IPS-15b (cell line): ENCODE results near the gene P2RX3.

Source experiments
- H3K27me3 ChIP-seq: one replicate; pipeline ENCODE4 v1.6.1; 2013; ENCODE audit warnings: low read length; ENCODE audit not compliant: control insufficient read depth, insufficient read depth
- H3K36me3 ChIP-seq: one replicate; pipeline ENCODE4 v1.6.1; 2013; ENCODE audit warnings: low read length; ENCODE audit not compliant: control insufficient read depth, insufficient read depth
- H3K4me1 ChIP-seq: one replicate; pipeline ENCODE4 v1.6.1; 2013; ENCODE audit warnings: mild to moderate bottlenecking, low read length; ENCODE audit not compliant: control insufficient read depth, insufficient read depth
- H3K4me3 ChIP-seq: one replicate; pipeline ENCODE4 v1.5.1; 2013; ENCODE audit warnings: low read depth, low read length
- H3K9ac ChIP-seq: one replicate; pipeline ENCODE4 v1.6.1; 2013; ENCODE audit warnings: low read depth, mild to moderate bottlenecking, low read length
- H3K9me3 ChIP-seq: one replicate; pipeline ENCODE4 v1.6.1; 2013; ENCODE audit warnings: mild to moderate bottlenecking, low read length; ENCODE audit not compliant: control insufficient read depth, insufficient read depth

Gene P2RX3

DNA sequence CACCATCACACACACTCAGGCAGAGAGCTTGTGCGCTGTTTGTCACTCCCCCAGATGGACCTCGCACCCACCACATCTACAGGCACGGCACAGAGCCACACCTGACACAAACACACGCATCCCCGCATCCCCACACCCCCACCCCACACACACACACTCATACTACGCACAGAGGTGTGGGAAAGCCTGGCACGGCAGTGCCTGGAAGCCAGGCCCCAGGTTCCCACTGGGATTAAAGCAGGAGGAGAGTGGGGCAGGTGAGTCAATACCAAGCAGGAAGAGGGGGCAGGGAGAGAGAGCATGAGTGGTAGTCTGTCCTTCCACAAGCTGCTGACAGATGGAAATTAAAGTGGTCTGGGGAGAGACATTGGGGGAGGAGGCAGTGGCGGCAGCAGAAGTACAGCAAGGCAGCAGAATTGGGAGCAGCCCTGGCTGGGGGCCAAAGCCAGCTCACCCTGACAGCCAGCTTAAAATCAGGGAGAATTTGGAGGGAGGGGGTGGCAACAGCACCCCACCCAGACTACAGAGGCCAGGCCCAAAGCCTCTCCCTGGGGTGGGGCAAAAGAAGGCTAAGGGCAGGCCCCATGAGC lies 34.1 kb upstream of the P2RX3 start:
- Histone ChIP-seq H3K4me3 (no peak overlapping the region), H3K9ac (no peak overlapping the region), H3K4me1 (no peaks in the 10 kb centered on the region), H3K27me3 (no peaks in the 10 kb centered on the region), H3K36me3 (peaks cover 53% of the 10 kb centered on the region), H3K9me3 (no peaks in the 10 kb centered on the region)

DNA sequence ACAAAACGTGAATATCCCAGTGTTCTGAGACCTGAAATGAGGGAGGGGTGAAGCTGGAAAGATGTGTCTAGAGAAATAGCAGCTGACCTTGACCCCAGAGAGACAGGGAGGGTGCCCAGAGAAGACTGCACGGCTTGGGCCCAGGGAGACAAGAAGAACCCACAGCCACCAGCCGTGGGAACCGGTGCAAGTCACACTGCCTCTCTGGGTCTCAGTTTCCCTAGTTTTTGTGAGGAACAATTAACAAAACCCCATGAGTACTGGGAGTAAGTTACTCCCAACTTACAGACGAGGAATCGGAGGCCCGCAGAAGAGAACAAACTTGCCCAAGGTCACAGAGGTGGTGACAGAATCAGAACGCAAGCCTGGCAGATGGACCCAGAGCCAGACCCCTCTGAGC lies 32.6 kb upstream of the P2RX3 start:
- H3K4me3 ChIP-seq, result no peak overlapping the region
- no peaks in the 10 kb centered on the region for H3K9me3 ChIP-seq
- H3K27me3 ChIP-seq, result no peaks in the 10 kb centered on the region
- no peak overlapping the region for H3K9ac ChIP-seq
- peaks cover 1% of the 10 kb centered on the region for H3K4me1 ChIP-seq
- peaks cover 52% of the 10 kb centered on the region for H3K36me3 ChIP-seq

DNA sequence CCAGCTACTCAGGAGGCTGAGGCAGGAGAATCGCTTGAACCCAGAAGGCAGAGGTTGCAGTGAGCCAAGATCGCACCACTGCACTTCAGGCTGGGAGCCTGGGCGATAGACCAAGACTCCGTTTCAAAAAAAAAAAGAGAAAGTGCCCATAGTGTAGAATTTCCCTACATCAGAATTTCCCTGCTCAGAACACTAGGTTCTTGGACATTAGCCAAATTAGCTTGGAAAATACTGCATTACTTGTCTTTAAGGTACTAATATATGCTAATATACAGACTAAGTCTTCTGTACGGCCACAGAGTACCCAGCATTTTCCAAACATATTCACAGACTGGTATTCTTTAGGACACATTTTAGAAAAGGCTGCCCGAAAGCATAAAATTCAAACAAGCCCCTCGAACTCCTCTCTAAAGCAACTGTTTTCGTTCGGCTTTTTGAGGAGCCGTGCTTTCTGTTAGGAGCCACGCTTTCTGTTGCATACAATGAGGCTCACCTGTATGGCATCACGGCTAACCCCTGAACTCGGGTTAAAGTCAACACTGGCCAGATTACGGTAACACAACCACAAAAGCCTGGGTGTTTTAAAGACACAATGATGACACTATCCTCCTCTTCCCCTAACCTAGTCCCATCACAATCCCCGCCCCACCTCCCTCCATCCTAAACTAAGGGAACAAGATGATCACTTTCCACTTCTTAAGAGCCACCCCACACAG lies 31.8 kb upstream of the P2RX3 start:
- Histone ChIP-seq H3K36me3 (peaks cover 44% of the 10 kb centered on the region), H3K9ac (no peak overlapping the region), H3K4me1 (peaks cover 4% of the 10 kb centered on the region), H3K4me3 (no peak overlapping the region), H3K9me3 (no peaks in the 10 kb centered on the region), H3K27me3 (no peaks in the 10 kb centered on the region)

DNA sequence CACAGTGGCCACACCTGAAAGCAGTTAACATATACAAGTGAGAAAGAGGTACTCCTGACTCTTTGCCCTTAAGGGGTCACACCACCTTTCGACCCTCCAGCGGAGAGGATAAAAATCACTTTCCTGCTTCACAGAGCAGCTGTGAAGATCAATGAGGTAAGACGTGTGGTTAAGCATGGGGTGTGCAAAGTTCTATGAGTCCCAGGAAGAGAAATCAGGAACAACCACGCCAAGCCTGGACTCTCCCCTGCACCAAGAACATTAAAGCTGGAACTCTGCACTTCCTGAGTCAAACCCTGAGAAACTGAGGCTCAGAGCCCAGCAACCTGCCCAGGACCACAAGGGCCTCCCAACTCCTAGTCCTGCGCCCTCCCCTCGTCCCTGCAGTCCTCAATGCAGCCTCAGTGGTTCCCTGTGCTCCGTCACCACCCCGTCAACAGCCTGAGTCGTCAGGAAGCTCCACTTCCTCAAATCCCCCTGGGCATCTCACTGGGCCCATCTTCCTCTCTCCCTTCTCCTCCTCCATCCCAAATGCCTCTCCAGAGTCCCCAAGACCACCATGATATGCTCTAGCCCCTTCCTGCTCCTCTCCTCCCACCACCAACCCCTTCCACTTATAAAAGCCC lies 31.1 kb upstream of the P2RX3 start:
- no peak overlapping the region for H3K9ac ChIP-seq
- H3K36me3 ChIP-seq, result peaks cover 37% of the 10 kb centered on the region
- H3K9me3 ChIP-seq, result no peaks in the 10 kb centered on the region
- peaks cover 8% of the 10 kb centered on the region for H3K4me1 ChIP-seq
- no peaks in the 10 kb centered on the region for H3K27me3 ChIP-seq
- H3K4me3 ChIP-seq, result no peak overlapping the region

DNA sequence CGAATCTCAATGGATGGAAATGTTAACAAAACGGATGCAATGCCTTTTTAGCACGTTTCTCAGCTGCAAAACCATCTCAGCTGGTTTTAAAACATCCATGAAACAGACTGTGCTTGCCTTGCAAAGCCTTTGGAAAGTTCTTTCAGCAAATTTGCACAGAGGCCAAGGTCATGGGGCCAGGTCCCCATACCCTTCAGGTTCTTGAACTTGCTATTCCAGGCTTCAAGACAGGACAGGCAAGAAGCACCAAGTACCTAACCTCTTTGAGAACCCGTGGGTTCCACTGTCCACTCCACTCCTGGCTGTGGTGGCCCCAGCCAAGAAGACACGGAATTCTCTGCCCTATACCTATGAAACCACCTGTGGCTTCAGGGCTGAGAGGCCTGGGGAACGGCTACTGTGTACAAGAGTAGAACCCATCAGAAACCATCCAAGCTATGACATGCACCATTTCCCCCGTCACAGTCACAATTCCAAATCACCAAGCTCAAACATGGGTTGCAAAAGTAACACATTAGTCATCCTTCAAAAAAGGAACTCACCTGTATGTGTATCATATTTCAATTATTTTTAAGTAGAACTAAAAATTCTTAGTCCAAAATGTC lies 30.4 kb upstream of the P2RX3 start:
- H3K9me3 ChIP-seq, result no peaks in the 10 kb centered on the region
- no peaks in the 10 kb centered on the region for H3K27me3 ChIP-seq
- no peak overlapping the region for H3K9ac ChIP-seq
- H3K36me3 ChIP-seq, result peaks cover 38% of the 10 kb centered on the region
- no peak overlapping the region for H3K4me3 ChIP-seq
- H3K4me1 ChIP-seq, result peaks cover 10% of the 10 kb centered on the region

DNA sequence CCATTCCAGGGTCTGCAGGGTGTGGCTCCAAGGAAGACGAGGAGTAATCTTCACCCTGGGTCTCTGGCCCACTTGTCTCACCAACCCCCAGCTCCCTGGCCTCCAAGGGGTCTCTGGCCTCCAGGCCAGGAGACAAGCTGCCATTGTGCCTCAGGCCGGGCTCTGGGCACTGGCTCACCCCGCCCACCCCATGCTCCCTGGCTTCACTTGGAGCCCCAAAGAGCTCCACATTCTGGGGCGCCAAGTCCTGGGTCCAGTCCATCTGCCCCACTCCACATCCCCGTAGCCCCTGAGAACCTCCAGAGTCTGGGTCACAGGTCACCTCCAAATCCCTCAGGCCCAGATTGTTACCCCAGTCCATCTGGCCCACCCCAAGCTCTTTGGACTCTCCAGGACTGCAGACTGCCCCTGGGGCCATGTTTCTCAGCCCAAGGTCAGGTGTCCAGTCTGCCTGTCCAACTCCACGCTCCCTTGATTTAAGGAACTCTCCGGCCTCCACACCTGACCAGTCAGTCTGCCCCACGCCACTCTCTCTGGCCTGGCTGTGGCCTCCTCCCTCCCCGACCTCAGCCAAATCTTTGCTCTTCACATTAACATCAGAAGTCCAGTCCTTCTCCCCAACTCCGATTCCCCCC lies 29.6 kb upstream of the P2RX3 start:
- H3K9me3 ChIP-seq, result no peaks in the 10 kb centered on the region
- H3K27me3 ChIP-seq, result no peaks in the 10 kb centered on the region
- no peak overlapping the region for H3K4me3 ChIP-seq
- H3K4me1 ChIP-seq, result peaks cover 10% of the 10 kb centered on the region
- H3K36me3 ChIP-seq, result peaks cover 46% of the 10 kb centered on the region
- H3K9ac ChIP-seq, result no peak overlapping the region

DNA sequence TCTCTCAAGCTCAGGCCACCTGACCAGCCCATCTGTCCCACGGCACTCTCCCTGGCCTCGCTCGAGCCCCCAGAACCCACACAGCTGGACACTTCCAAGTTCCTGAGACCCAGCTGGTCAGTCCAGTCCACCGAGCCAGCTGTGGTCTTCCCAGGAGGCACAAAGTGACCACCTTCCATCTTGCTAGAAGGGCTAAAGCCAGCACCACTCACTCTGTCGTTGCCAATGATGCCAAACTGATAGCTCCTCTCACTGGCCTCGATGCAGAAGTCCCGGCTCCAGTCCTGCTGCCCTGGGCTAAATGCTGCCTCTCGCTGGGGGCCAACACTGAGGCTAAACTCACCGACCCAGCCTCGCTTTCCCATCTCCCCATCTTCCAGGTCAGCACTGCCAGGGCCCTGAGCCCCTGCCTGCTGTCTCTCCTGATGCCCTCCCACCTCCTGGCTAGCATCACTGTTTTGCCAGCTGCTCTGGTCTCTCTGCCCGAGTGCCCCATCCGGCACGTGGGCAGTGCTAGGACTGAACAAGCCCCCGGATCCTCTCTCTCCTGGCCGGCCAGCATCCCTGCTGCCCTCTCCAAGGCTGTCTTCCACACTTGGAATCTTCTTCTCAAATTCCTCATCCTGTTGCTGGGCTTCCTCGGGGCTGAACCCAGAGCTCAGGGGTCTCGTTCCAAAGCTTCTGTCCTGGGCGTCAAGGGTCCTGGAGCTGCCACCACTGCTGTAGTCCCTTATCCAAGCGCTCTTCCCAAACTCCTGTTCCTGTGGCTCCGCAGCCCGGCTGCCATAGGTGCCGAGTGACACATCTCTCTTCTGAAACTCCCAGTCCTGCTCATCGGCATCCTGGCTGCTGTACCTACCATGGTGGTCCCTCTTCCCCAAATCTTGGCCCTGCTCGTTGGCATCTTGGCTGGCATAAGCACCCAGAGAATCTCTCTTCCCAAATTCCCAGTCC lies 28.8 kb upstream of the P2RX3 start:
- H3K36me3 ChIP-seq, result peaks cover 54% of the 10 kb centered on the region
- no peak overlapping the region for H3K4me3 ChIP-seq
- no peak overlapping the region for H3K9ac ChIP-seq
- peaks cover 15% of the 10 kb centered on the region for H3K4me1 ChIP-seq
- H3K9me3 ChIP-seq, result no peaks in the 10 kb centered on the region
- no peaks in the 10 kb centered on the region for H3K27me3 ChIP-seq

DNA sequence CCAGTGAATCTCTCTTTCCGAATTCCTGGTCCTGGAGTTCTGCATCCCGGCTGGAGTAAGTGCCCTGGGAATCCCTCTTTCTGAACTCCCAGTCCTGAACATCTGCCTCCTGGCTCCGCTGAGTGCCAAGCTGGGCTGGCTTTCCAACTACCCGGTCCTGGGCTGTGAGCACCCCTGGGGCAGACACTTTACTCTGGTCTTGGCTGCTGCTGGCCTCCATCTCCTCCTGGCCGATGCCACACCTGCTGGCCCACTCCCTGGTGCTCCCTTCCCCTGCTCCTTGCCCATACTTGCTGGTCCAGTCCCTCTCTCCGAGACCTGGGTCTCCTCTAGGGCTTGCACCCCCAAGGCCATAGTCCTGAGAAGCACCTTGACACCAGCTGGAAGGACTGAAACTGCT lies 28.1 kb upstream of the P2RX3 start:
- H3K4me1 ChIP-seq, result peaks cover 16% of the 10 kb centered on the region
- no peak overlapping the region for H3K9ac ChIP-seq
- no peaks in the 10 kb centered on the region for H3K9me3 ChIP-seq
- H3K36me3 ChIP-seq, result peaks cover 61% of the 10 kb centered on the region
- no peaks in the 10 kb centered on the region for H3K27me3 ChIP-seq
- no peak overlapping the region for H3K4me3 ChIP-seq

DNA sequence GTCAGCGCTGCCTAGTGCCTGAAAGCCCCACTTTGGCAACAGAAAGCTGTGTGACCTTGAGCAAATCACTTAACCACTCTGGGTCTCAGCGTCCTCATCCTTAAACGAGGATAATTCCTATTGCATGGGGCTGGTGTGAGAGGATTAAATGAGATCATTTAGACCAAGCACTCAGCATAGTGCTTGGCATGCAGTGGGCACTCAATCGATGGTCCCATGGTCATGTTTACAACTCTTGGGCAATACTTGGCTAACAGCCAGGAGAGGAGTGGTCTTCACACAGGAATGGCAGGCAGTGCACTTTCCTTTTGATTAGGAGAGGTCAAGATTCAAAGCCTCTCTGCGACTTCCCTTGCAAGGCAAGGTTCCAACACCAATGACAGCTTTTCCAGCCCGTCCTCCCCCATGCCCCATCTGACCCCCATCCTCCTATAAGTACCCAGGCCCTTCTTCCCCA lies 27.5 kb upstream of the P2RX3 start:
- H3K9me3 ChIP-seq, result no peaks in the 10 kb centered on the region
- peak overlapping the region; percentile 19 for H3K9ac ChIP-seq
- H3K27me3 ChIP-seq, result no peaks in the 10 kb centered on the region
- peaks cover 19% of the 10 kb centered on the region for H3K4me1 ChIP-seq
- H3K4me3 ChIP-seq, result peak overlapping the region; percentile 56
- peaks cover 59% of the 10 kb centered on the region for H3K36me3 ChIP-seq

DNA sequence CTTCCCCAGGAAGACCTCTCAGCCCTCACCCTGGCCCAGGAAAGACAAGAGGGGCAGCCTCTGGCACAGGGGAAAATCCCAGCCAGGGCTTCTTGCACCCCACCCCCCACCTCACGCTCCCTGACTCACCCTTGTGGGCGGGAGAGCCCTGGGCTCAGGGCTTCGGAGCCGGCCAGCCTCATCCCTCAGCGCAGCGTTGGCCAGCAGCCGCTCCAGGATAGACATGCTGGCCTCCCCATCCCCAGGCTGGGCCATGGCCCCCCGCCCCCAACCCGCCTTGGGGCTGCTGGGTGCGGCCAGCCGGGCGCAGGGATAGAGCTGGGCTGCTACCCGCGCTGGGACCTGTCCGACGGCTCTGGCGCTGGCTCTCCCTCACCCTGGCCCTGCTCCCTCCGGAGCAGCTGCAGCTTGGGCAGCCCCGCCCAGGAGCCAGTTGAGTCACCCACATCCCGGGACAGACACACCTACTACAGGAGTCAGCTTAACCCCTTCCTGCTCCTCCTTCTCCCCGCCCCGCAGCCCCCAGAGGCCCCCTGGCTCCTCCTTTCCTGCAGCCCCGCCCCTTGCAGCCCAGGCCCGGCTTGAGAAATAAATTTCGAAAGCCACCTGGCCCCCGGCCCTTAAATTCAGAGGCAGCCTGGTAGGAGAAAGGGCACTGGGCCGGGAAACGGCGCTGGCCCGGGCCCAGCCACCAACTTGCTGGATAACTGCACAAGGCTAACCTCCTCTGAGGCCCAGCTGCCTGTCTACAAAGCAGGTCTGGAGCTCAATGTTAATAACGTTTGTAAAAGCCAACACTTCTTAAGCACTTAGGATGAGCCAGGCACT lies 26.8 kb upstream of the P2RX3 start:
- peak overlapping the region; percentile 19 for H3K9ac ChIP-seq
- H3K4me1 ChIP-seq, result peaks cover 23% of the 10 kb centered on the region
- H3K36me3 ChIP-seq, result peaks cover 62% of the 10 kb centered on the region
- peak overlapping the region; percentile 56 for H3K4me3 ChIP-seq
- no peaks in the 10 kb centered on the region for H3K9me3 ChIP-seq
- H3K27me3 ChIP-seq, result no peaks in the 10 kb centered on the region
